Inferior parietal cortex (tissue), 1 donor: ENCODE measurements around the gene BRF1.

Source experiments
- DNase-seq: peaks from one replicate; pipeline ENCODE4 v3.0.0-alpha.2; 2016; ENCODE audit errors: extremely low spot score

BRF1 gene

DNA sequence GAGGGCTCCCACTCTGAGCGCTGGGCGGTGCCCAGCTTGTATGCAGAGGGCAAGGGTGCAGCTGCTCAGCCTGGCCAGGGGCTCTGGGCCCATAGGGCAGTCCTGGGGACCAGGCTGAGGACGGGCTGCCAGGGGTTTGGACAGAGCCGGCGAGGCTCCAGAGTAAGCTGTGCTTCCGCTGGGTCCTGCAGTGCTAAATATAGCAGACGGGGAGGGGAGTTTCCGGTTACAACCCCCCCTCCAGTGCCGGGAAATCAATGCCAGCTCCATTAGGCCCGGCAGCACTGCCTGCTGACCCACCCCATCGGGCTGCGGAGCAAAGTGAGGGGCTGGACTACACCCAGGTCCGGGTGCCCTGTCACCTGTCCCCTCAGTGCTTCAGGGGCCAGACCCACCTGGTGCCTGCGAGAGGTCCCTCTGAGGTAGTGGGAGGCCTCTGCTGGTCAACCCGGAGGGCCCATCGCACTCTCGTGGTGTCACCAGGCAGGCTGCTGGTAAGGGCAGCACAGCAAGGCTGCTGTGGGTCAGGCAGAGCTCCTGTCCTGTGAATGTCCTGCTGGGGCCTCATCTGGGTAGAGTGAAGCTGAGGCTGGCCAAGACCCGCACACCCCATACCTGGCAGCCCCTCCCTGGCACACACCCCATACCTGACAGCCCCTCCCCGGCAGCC, 129.7 kb downstream of the BRF1 start:
- no peak for DNase-seq

DNA sequence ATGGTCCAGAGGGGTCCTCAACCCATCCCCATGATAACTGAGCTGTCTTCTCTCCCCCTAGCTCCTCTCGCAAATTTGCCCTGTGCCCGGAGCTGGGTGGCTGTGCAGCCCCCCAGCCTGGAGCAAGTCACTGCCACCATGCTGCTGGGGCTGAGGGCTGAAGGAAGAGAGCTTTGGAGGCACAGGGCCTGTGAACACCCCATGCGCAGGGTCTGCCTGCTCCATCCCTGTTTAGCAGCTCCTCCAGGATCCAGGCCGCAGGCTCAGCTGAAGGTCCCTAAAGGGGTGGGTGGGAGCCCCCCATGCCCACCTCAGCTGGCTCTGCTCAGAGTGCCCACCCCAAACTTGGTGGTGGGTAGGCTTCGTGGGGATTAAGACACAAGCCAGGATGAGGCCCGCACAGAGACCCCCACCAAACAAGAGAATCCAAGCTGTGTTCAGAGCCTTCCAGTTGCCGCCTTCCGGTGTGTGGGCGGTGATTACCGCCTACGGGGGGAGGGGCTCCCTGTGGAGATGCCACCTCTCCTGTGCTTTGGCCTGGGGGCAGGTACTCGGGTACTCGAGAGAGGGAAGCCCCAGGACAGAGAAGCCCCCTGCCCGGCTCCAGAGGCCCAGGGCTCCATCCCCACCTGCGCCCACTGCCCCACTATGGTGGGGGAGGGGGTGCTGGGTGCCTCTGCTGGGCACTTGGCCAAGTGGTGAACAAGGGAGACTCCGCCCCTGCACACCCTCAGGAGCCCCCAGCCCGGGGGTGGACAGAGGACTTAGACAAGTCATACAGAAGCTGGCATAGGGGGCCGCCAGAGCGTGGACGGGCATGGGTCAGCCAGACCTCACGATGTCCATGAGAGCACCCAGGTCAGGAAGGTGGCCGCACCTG, 130.8 kb downstream of the BRF1 start:
- DNase-seq: no peak

DNA sequence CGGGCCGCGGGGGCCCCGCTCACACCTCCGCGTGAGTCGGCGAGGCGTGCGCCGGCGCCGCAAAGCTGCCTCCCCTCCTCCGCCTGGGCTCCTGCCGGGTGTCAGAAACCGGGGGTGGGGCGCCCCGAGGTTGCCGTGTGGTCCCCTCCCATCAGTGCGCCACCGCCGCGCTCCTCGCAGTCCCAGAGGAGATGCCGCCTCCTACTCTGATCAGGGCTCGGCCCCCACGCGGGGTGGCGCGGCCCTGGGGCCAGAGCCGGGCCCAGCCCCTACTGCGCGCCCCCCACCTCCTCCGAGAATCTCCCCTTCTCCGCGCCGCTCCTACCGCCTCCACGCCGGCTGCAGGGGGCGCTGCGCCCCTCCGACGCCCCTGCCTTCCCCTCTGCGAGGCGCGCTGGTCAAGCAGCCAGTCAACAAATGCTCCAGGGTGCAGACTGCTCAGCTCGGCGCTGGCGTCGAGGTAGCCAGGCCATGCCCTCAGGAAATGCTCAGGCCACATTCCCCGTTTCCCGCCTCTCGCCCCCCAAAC, 131.8 kb downstream of the BRF1 start:
- DNase-seq: no peak

DNA sequence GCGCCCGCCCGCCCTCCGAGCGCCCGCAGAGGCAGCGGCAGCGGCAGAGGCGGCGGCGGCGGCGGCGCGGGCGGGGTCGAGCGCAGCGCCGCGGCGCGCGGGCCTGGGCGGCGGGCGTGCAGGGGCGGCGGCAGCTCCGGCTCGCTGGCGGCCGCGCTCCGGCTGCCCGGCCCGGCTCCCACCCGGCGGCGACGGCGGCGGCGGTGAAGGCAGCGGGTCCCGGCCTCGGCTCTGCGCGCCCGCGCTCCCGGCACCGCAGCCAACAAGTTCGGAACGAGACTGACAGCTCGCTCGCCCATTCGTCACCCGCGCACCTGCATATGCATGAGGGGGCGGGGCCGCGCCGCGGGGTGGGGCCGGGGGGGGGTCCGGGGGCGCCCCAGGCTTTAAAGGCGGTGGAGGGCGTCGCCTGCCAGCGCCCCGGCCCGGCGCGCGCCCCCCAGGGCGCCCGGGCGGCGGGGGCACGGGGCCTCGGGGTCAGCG, 132.3 kb downstream of the BRF1 start, which contains the start of gene JAG2:
TSS of gene JAG2 (minus strand) at position 281 of the 483 bp plus-strand sequence. CDS start 356 bp downstream, outside the sequence.
- DNase-seq: no peak

DNA sequence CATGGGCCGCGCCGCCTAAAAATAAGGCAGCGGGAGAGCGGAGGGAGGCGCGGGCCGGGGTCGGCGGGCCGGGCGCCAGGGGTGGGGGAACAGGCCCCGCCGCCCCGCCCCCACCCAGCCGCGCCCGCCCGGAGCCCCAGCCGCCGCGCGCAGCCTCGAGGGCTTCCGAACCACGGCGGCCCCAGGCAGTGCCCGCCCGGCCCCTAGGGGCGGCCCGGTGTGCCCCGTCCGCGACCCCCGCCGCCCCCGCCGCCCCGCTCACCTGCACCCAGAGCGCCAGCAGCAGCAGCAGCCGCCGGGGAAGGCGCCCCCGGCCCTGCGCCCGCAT, 132.7 kb downstream of the BRF1 start:
- no peak for DNase-seq

DNA sequence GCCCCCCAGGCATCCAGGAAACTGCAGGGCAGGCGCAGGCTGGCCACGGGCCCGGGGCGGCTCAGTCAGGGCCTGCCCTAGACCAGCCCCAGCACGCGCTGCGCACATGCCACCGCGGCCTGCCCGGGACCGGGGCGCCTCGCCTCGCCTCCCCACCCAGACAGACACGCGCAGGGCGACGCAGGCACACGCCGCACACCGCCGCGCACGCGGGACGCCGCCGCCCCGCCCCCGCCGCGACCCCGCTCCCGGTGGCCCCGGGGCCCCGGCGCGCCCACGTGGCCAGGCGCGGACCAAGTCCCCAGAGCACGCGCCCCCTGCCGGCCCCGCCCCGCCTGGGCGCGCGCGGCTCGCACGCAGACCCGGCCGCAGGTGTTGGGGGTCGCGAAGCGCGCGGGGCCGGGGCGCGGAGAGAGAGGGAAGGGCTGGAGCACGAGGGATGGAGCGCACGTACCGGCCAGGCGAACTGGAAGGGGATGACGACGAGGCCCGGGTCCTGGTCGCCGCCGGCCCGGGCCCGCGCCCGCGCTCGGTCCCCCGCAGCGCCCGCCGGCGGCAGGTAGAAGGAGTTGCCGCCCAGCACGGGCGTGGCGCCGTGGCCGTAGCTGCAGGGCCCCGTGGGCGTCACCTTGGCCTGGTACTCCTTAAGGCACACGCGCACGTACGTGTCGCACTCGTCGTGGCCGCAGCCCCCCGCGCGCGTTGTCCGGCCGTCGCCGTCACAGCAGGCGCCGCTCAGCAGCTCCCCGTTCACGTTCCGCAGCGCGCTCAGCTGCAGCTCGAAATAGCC, 133.3 kb downstream of the BRF1 start:
- DNase-seq: no peak

DNA sequence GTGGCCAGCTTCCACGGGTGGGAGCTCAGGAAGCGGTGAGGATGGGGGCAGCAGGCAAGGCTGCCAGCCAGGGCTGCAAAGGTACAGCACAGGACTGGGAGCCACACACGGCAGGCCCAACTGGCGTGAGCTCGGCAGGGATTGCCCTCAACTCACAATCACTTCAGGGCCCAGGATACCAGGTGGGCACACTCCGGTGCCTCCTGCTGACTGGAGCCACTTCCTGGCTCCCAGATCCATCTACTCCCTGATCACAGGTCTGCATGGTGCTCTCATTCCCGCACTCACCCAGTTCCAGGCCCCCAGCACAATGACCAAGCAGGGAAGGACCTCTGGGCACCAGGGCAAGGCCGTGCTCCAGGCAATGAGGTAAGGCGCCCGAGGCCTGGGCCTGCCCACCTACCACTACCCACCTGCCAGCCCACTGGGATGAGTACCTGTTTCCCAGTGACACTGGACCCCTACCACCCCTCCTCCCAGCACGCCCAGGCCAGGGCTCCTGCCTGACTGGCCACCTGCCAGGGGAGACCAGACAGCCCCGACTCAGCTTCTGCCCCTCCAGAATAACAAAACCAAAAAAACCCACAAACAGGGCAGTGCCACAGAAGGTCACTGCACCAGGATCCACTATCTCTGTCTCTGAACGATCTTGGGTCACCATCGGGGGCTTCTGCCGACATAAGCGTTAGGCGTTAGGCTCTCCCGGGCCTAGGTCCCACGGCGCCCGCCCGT, 134.1 kb downstream of the BRF1 start:
- no peak for DNase-seq

DNA sequence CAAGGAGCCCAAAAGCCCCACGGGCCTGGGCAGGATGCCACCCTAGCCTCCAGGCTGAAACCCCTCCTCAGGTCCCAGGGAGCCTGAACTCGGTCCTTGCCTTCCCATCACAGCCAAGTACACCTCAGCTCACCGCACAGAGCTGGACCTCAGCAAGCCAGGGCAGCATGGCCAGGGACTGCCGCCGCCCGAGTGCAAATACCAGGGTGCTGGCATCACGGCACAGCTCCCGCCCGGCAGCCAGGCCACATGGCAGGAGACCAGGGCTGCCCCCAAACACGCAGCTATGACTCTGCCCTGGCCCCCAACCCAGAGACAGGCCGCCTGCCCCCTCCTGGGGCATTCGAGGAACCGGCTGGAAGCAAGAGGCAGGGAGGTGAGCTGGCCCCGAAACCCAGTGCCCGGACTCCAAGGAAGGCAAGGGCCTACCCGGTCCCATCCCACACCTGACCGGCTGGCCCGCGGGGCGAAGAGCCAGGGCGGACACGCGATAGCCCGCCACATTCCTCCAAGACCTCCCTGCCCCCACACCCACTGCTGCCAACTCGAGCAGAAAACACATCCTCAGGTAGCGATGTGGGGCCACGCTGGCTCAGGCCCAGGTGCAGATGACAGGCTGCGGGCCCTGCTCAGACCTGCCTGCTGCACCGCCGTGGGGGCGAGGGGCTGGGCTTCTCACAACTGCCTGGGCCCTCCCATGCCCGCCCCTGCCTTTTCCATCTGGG, 134.9 kb downstream of the BRF1 start:
- DNase-seq: no peak

DNA sequence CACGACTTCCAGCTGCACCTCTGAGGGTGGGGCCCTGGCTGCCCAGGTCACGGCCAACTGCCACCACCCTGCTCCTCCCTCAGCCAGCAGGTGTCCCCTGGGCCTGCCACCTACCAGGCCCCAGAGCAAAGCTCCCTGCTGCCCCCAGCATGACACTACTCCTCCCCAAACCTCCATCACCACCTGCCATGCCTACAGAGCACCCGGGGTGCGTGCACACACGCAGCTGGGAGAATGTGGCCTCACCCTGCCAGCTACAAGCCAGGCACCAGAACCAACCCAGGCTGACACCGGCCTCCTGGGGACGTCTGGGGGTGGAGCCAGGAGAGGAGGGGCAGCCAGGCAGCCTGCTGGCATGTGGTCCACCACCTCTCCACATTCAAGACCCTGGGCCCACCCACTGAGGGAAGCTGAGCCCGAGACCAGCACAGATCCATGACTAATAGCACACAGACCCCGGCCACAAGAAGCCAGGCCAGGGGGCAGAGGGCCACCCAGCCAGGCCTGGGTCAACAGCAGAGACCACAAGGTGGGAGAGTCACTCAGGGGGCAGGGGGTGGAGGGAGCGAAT, 135.6 kb downstream of the BRF1 start:
- no peak for DNase-seq

DNA sequence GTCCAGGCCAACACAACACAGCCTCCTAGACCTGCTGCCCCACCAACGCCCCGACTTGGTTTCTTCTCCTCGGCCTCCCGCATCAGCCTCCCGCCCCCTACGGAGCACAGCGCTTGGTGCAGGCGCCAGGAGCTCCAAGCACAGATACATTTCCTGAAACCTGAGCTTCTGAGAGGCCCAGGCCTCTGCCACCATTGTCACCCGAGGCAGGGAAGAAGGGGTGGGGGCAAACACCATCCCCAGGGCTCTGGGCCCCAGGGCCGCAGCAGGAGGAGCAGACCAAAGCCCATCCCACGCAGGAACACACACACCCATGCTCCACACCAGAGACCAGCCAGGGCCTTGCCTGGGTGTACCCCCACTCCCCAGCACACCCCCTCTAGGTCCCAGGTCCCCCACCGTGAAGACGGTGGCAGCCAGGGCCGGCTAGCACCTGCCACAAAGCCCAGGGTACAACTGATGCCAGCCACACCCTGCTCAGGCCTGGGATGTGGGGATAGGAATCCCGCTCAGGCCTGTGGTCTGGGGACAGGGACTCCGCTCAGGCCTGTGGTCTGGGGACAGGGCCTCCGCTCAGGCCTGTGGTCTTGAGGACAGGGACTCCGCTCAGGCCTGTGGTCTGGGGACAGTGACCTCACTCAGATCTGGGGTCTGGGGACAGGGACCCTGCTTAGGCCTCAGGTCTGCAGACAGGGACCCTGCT, 137.6 kb downstream of the BRF1 start:
- DNase-seq: no peak

DNA sequence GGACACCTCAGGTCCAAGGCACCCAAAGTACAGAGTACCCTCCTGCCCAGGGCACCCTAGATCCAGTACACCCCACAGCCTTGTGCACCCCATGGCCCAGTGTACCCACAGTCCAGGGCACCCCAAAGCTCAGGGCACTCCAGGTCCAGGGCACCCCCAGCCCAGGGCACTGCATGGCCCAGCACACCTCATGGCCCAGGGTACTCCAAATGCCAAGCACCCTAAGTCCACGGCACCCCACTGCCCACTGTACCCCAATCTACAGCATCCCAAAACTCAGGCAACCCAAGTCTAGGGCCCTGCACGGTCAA, 138.2 kb downstream of the BRF1 start:
- DNase-seq: no peak

DNA sequence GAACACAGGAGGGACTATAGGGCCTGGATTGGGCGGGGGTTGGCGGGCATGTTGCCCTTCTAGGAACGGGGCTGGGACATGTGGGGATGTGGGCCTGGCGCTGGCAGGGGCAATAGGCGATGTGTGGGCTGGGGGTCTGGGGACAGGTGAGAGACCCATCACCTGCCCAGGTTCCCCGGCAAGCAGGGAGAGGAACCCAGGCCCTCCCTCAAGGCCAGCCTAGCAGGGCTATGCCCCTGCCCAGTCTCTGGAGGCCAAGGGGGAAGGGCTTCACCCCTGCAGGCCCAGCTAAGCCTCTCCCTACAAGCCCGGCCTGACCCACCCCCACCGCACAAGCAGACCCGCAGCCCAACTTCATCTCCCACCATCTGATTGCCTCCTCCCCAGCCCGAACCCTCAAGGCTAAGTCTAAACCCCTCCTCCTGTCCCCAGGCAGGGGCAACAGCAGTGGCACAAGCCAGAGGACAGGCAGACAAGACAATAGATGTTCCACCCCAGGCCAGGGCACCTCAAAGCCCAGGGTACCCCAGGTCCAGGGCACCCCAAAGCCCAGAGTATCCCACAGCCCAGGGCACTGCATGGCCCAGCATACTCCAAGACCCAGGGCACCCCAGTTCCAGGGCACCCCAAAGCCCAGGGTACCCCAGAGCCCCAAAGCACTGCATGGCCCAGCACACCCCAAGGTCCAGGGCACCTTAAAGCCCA, 138.7 kb downstream of the BRF1 start:
- DNase-seq: no peak

DNA sequence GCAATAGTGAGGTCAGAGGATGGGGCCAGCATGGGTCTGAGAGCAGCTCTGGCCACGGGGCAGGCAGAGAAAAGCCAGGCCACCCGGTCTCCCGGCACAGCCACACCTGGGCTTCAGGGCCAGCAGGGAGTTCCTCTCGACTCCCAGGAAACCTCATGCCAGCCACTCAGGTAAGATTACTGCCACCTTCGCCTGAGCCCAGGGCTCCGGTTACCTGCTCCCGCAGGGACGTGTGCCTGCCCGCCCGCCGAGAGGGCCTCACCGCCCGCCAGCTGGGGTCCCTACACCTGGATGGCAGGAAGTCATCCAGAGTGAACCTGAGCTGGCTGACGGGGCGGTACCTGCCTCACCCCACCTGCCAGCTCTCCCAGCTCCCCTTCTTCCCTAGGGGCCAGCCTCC, 139.5 kb downstream of the BRF1 start:
- DNase-seq: no peak

DNA sequence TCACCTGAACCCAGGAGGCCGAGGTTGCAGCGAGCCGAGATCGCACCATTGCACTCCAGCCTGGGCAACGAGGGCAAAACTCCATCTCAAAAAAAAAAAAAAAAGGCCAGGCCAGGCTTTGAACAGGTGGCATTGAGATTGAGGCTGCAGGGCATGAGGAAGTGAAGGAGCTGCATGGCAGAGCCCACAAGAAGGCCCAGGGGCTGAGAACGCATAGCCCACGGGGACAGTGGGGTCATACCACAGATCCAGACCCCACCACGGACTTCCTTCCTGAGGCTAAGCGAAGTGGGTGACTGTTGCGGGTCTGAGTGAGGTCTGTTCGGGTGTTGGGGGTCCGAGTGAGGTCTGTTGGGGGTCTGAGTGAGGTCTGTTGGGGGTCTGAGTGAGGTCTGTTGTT, 140.0 kb downstream of the BRF1 start:
- no peak for DNase-seq

DNA sequence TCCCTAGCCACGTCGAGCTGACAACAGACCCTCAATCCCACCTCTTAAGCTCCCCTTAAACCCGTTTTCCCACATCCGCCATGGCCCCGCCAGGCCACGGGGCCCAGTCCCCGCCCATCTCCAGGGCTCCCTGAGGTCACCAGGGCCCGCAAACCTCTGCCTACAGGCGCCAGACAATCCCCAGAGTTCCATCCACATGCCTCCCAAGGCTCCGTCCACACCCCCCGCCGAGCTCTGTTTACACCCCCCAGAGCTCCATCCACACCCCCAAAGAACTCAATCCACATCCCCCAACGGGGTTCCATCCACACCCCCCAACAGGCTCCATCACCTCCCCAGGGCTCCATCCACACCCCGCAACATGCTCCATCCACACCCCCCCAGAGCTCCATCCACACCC, 141.5 kb downstream of the BRF1 start:
- DNase-seq: no peak
